ENCODE measurements around the gene EDEM3.
"Not testable (repeated sequence)": the region's sequence is repeated elsewhere in the genome, so short reads cannot be mapped to it uniquely, and the experiment has no call there.

Gene EDEM3

GRCh38 chr1:184769241-184769640, 14.6 kb upstream of the EDEM3 start:
- DNase-seq = no peak

GRCh38 chr1:184768467-184768866, 13.8 kb upstream of the EDEM3 start:
- DNase-seq = no peak

- DNase-seq = no peak
These were observed 12.9 kb upstream of the EDEM3 start for GRCh38 chr1:184767591-184767990.

DNA sequence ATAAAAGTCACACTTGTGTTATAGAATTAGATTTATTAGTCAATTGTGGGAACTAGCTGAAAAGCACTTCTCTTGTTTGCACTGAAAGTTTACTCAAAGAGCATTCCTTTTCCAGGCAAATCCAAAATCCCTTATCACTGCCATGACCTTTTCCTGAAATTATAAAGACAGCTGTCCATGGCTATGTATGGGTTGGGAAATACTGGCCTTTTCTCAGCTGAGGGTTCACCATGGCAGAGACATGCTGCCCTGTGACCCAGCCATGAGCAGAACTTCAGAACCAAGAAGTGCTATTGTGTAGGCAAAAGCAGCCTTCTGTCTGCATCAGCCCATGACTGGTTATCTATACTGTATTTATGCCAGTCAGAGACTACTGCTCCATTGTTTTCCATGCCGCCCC, 9.8 kb upstream of the EDEM3 start:
- DNase-seq = no peak

DNA sequence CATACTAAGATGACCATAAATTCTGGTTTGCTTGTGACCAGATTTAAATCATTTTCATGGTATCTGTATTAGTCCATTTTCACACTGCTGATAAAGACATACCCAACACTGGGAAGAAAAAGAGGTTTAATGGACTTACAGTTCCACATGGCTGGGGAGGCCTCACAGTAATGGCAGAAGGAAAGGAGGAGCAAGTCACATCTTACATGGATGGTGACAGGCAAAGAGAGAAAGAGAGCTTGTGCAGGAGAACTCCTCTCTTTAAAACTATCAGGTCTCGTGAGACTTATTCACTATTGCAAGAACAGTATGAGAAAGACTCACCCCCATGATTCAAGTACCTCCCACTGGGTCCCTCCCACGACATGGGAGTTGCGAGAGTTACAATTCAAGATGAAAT, 8.9 kb upstream of the EDEM3 start:
- DNase-seq = not testable (repeated sequence)

GRCh38 chr1:184761969-184762485, 7.4 kb upstream of the EDEM3 start:
- DNase-seq = no peak

- DNase-seq = no peak
These were observed 5.0 kb upstream of the EDEM3 start for GRCh38 chr1:184759651-184760050.

- no peak for DNase-seq
These were observed 4.5 kb upstream of the EDEM3 start for GRCh38 chr1:184759112-184759511.

DNA sequence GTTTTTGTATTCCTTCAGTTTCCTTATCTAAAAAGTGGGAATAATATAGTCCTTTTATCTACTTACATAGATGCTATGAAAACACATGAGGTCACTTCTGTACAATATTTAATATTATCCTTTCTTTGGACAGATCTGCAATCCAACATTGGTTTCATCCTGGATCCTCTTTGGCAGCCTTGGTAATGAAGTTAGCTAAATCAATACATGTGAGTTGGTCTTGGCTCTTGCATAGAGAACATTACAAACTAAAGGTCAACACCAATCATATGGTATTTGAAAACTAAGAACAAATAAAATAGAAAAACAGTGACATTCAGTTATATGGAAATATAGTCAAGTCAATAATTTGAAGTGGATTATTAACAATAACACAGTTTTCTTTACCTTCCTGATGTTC, 3.2 kb upstream of the EDEM3 start:
- no peak for DNase-seq

DNA sequence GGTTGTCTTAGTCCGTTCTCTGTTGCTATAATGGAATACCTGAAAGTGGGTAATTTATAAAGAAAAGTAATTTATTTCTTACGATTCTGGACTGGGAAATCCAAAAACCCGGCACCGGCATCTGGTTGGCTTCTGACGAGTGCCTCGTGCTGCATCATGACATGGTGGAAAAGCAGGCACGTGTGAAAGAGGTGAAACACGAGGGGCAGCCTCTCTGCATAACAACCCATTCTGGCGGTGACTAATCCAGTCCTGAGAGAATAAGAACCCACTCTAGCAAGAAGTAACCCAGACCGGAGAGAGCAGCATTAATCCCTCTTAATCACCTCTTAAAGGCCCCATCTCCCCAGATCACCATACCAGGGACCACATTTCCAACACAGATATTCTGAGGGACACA, 2.7 kb upstream of the EDEM3 start:
- no peak for DNase-seq

DNA sequence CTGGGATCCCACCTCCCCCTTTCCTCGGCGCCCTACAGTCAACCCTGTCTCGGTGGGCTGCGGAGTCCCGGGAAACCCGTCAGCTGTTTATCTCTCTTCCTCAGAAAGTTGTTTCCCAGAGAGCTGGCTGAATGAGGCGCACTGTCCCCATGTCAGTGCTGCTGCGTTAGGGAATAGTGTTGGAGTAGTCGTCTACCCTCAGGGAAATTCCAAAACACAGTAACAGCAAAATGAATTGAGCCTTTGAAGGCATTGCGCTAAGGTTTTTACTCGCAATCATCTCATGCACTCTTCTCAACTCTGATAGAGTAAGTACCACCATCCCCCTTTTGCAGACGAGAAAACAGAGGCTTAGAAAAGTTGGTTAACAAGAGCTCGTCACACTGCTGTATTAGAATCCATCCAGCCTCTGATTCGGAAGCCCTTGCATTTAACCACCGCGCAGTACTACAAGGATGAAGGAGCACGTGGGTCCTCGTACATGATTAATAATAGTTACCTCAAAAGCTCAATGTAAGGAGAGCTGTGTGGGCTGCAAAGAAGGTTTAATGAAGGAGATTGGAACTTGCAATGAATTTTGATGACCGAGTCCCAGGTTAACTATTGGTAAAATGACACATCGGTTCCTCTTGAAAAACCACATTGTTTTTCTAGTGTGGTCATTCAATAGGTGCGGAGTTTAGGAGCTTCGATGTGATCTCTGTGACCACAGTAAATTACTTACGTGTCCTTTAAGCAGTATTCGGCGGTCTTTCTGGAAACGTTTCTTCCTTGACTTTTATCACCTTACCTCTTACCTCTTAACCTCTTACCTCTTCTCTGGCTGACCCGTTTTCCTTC, 788 bp upstream of the EDEM3 start:
- peak in 23 of 56 donors; percentile 0 to 66 (median 27) for DNase-seq

- DNase-seq = peak in 31 of 56 donors; percentile 6 to 74 (median 48)
These were observed 816 bp downstream of the EDEM3 start for GRCh38 chr1:184753608-184754475.

DNA sequence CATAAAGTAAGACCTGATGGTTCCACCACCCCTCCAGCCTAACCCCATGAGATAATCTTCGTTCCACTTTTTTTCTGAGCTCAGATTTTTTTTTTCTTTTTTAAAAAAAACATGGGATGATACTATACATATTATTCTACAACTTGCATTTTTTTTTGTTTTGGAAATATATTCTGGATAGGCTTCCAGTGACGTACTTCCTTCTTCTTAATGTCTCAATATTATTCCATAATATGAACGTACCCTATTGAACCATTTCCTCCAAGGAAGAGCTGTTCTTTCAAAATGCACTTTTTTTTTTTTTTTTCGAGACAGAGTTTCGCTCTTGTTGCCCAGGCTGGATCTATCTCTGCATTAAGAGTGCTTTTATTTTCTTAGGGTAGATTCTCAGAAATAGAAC, 1.5 kb downstream of the EDEM3 start:
- no peak for DNase-seq

- no peak for DNase-seq
These were observed 2.0 kb downstream of the EDEM3 start for GRCh38 chr1:184752656-184753055.

- no peak for DNase-seq
These were observed 5.9 kb downstream of the EDEM3 start for GRCh38 chr1:184748740-184749139.

DNA sequence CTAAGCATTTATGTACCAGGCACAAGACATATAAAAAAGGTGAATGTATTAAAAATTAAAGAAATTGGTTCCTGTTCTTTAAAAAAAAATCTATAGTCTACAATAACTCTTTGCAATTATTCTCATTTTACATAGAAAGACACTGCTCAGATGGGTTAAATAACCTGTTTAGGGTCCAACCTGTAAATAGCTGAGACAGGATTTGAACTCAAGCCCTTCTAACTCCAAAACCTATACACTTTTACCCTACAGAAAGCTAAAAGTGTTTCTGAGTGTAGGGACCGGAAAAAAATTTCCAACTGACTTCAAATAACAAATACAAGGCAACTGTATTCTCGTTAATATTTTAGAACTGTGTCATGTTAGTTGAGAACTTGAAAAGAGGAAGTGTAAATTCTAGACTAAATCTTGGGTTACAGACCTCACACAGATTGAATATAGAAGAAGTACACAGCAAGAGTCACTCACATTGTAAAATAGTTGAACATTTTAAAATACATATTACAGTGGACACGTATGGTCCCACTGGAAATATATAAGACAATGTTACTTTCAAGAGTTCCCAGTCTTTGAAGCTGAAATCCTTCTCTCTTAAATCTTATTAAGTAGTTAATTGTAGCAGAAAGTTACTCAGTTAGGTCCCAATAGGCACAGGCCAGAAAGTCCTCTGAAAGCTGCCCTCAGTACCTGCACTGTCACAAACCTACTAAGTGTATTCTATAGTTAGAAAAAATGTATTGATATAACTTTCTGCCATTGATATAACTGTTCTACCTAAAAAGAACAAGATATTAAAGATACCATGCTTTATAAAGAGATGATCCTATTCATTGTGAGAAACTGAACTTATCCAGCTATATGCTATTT, 7.3 kb downstream of the EDEM3 start:
- no peak for DNase-seq

DNA sequence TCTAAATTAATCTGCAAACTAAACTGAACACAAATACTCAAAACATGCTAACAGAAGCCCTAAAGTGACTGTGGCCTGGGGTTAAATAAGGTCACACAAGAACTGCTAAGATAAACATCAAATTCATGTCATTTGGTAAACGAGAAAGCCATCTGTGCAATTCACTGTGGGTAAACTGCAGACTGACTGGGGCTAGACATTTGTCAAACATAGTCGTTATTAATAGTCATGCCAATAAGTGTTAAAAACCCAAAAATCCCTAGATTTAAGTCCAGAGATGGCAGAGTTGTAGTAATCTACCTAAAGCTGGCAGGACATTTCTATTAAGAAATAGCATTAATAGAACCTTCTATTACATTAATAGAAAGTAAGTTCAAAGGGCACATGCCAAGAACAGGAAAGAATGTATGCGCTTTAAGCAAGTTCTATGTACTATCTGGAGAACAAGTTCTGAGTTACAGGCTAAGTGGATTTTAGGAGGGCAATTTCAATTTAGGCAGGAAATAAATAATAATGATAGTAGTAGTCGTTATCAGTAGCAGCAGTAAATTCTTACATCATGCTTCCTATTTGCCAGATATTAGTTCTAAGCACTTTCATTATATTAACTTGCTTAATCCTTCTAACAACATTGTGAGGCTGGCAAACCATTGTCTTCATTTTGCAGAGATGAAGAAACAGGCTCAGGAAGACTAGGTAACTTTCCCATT, 8.6 kb downstream of the EDEM3 start:
- no peak for DNase-seq

GRCh38 chr1:184745110-184745509, 9.5 kb downstream of the EDEM3 start:
- no peak for DNase-seq

DNA sequence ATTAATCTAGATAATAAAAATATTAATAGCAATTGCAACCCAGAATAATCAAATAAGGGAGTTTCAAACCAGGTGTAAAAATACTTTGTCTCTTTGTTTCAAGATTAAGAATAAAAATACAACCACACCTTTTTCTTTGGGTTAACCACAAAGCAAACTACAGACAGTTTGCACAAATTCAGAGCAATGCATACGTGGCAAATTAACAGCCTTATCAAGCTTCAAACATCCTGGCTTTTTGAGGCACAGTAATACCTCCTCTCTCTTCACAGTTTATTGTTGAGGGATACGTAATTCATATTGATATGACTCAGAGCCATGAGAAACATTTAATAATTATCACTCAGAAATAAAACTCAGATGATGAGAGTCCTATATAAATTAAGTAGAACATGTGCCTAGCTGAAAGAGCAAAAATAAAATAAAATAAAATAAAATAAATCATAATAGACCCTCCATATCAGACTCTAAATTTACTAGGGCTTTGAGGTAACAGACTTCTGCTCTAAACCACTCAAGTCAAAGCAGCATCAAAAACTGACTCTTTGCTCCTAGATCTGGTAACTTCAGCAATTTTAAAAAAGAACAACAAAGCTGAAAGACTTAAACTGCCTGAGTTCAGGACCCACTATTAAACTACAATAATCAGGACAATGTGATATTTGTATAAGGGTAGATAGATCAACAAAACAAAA, 11.4 kb downstream of the EDEM3 start:
- no peak for DNase-seq

DNA sequence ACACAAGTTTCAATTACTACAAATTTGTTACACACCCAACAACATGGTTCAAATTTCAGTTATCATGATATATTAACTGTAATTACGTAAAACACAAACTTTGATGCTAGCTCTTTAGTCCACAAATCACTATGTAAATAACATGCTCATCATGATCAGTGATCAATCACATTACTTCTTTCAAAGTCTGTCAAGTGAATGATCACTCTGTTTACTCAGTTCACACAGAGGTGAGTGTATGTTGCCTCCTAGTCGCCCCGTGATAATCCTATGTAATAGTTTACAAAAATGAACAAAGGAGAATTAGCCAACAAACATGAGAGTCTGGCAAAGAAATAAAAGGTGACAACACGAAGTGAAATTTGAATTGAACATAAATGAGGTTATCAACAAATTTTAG, 14.3 kb downstream of the EDEM3 start:
- no peak for DNase-seq

All from nucleus accumbens (tissue), 56 donors.